Brain microvascular endothelial cell (primary cell): ENCODE results near the gene HS3ST1.

ENCODE experiments used
- DNase-seq: peaks from one replicate; pipeline ENCODE4 v3.0.0-alpha.2; 2020
- H3K27ac ChIP-seq: fragments of 250-450 bp; sonication (Bioruptor Pico); 2 replicates; pipeline ENCODE4 v1.5.1; 2020; ENCODE audit warnings: mild to moderate bottlenecking, moderate library complexity
- H3K27me3 ChIP-seq: fragments of 250-450 bp; sonication (Bioruptor Pico); replicated peaks from 2 replicates; pipeline ENCODE4 v1.5.1; 2020; ENCODE audit warnings: mild to moderate bottlenecking
- H3K36me3 ChIP-seq: fragments of 250-450 bp; sonication (Bioruptor Pico); replicated peaks from 2 replicates; pipeline ENCODE4 v1.5.1; 2020; ENCODE audit warnings: mild to moderate bottlenecking
- H3K4me3 ChIP-seq: 2 replicates; pipeline ENCODE4 v1.5.1; 2011; ENCODE audit warnings: low read depth, mild to moderate bottlenecking, control low read depth, low read length, moderate library complexity
- in situ Hi-C: cut with HindIII; loops from 2 replicates; pipeline ENCODE4 v1.10.0; 2017; ENCODE audit warnings: low sequenced_read_pairs, low pct_ligation_motif_present
- TF ChIP-seq, protein P1 (sequence below): IDR thresholded peaks from 2 replicates; pipeline ENCODE4 v1.5.1; 2011; ENCODE audit warnings: low read depth, mild to moderate bottlenecking, moderate library complexity, low read length, control low read depth, inconsistent platforms; ENCODE audit errors: missing control alignments

The HS3ST1 gene

DNA sequence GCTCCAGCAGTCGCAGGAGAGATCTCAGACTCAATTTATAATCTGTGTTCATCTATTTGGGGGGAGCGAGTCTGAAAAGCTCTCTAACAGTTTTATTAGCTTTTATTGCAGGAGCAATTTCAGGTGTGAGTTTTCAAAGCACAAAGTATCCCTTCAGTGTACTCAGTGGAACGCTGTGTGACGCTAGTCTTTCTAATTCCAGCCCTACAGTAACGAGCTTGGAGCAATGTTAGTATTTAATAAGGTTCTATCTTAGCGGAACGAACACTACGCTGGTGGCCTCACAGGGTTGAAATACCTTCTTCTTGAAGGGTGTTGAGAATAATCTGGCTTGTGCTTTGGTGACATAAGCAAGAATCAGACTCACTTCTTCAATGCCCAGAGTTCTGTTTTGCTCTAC is 8.4 kb downstream of the HS3ST1 start:
- DNase-seq = no peak
- no peak overlapping the region for H3K4me3 ChIP-seq
- H3K27me3 ChIP-seq = no peaks in the 10 kb centered on the region
- TF ChIP-seq, protein P1, sequence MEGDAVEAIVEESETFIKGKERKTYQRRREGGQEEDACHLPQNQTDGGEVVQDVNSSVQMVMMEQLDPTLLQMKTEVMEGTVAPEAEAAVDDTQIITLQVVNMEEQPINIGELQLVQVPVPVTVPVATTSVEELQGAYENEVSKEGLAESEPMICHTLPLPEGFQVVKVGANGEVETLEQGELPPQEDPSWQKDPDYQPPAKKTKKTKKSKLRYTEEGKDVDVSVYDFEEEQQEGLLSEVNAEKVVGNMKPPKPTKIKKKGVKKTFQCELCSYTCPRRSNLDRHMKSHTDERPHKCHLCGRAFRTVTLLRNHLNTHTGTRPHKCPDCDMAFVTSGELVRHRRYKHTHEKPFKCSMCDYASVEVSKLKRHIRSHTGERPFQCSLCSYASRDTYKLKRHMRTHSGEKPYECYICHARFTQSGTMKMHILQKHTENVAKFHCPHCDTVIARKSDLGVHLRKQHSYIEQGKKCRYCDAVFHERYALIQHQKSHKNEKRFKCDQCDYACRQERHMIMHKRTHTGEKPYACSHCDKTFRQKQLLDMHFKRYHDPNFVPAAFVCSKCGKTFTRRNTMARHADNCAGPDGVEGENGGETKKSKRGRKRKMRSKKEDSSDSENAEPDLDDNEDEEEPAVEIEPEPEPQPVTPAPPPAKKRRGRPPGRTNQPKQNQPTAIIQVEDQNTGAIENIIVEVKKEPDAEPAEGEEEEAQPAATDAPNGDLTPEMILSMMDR = no peak
- in situ Hi-C loops = no loop called here
- H3K36me3 ChIP-seq = no peaks in the 10 kb centered on the region
- H3K27ac ChIP-seq = no peak overlapping the region

DNA sequence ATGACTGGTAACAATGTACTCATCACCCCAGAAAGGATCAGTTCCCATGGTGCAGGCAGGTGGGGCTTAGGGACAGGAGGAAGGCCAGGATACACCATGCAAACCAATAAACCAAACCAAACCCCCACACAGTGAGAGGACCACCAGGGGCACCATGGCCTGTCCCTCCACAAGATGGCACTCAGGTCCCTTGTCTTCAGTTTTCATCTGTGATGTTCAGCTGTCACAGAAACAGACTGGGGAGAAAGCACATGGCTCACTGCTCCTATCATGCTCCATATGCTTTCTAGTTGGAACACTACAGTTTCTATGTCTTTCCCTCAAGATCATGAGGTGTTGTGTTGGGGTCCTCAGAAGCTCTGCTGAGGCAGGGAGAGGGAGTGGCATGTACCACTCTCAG is 10.1 kb downstream of the HS3ST1 start:
- TF ChIP-seq, protein P1 = peak; percentile 43
- DNase-seq = no peak
- H3K27me3 ChIP-seq = no peaks in the 10 kb centered on the region
- in situ Hi-C loops = no loop called here
- no peaks in the 10 kb centered on the region for H3K36me3 ChIP-seq
- H3K27ac ChIP-seq = no peak overlapping the region
- no peak overlapping the region for H3K4me3 ChIP-seq

DNA sequence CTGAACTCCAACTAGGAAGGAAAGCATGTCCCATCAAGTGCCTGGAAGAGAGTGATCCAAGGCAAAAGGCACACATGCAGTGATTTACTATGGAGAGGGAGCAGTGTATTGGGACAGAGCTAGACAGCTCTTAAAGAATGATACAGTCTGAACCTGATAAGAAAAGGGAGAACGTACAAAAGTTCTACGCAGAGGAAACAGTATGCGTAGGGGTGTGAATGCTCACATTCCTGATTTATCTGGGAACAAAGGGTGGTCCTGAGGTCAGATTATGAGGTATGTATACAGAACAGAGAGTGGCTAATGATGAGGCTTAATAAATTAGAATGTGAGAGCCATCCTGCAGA is 12.0 kb downstream of the HS3ST1 start:
- Histone ChIP-seq H3K36me3 (no peaks in the 10 kb centered on the region), H3K27ac (no peak overlapping the region), H3K4me3 (no peak overlapping the region), H3K27me3 (no peaks in the 10 kb centered on the region)
- in situ Hi-C loops = no loop called here
- no peak for DNase-seq
- TF ChIP-seq, protein P1 = no peak

DNA sequence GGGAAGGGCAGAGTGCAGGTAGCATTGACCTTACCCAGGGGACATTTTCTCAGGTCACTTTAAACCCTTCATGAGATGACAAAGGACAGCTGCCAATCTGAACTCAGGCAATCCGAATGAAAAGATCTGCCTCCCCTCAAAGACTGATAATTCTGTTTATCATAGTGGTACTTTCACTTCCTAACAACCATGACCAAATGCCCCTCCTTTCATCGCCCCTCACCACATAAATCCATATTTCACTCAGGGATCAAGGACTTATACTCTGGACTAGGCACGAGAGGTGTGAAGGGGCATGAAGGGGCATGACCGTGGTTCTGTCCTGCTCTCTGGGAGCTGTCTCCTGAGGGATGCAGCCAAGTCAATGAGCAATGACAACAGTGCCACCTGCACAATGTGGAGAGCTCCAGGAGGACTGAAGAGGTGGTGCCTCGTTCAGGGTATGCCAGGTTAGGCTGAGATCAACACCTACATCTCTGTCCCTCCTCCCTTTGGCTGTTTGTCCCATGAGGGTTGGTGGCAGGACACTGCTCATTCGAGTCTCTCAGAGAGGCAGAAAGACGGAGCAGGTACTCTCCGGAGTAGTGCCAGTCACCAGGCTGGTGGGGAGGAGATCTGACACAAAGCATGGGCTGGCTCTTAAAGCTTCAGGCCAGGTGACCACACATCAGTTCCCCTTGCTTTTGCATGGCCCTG is 12.5 kb downstream of the HS3ST1 start:
- Histone ChIP-seq H3K4me3 (no peak overlapping the region), H3K36me3 (no peaks in the 10 kb centered on the region), H3K27ac (no peak overlapping the region), H3K27me3 (no peaks in the 10 kb centered on the region)
- DNase-seq = no peak
- TF ChIP-seq, protein P1 = no peak
- in situ Hi-C loops = no loop called here

DNA sequence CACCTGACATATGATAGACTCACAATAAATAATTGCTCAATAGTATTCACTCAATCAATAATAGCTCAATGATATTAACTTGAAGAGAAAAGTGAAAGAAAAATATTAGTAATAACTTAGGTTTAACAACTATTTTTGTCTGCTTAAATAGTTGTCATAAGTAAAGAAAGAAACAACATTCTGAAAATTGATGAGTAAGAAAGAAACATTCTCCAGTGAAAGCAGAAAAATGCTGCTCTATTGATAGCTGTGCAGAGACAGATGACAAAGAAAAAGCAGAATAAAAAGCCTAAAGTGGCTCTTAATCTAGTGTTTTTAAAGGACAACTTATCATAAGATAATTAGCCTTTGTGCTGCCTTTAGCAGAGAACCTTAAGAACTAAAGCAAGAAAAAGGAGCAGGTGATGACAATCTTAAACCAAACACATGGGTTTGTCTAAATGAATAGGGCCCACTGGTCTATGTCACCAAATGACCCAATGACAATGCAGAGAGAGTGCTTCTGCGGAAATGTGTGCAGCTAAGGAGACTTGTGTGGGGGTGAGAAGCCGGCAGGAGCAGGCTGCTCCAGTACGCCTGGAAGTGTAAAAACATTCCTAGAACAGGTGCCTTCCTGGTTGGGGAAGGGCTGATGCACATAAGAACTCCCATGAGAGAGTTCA is 13.2 kb downstream of the HS3ST1 start:
- Histone ChIP-seq H3K4me3 (no peak overlapping the region), H3K27me3 (no peaks in the 10 kb centered on the region), H3K36me3 (no peaks in the 10 kb centered on the region), H3K27ac (no peak overlapping the region)
- DNase-seq = no peak
- in situ Hi-C loops = no loop called here
- TF ChIP-seq, protein P1 = no peak
